ENCODE data around the gene PCDHGB3. TPM values are rescaled to one million over a fixed set of nuclear protein-coding genes. Genes with fewer than 3 reads are reported as not detected.
A peak's percentile ranks its signal among the peaks of the same experiment; 100 is the strongest.
"Not testable (repeated sequence)": the region's sequence is repeated elsewhere in the genome, so short reads cannot be mapped to it uniquely, and the experiment has no call there.

Gene PCDHGB3
- total and polyA plus RNA-seq, 12 donors = 0.39 to 14.0 (median 9.0) TPM

DNA sequence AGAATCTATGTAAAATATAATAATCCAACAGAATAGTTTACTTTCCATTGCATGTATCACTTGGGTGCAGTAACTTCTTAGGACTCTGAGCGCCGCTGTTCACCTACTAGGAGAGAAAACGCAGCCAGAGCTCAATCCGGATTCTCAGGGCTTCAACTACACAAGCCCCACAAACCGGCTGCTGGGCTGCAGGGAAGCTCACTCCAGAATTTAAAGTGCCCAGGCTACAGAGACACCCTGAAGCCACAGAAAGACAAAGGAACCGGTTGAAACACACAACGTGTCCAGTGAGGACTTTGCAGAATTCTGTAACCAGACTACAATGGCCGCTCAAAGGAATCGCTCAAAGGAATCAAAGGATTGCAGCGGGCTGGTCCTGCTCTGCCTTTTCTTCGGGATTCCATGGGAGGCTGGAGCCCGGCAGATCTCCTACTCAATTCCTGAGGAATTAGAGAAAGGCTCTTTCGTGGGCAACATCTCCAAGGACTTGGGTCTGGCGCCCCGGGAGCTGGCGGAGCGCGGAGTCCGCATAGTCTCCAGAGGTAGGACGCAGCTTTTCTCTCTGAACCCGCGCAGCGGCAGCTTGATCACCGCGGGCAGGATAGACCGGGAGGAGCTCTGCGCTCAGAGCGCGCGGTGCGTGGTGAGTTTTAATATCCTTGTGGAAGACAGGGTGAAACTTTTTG lies 43.0 kb downstream of the PCDHGB3 start, which contains the start of gene PCDHGA10:
TSS of gene PCDHGA10 (plus strand) at position 134 of the 686 bp plus-strand sequence. CDS start at position 323, 189 bp downstream.
- Histone ChIP-seq H3K4me3 (peak within 1 kb of the TSS in 9 of 10 donors; percentile 5 to 48 (median 34)), H3K36me3 (peaks cover 0 to 62% (median 0%) of the 10 kb centered on the region in 9 donors), H3K27me3 (peaks cover 0 to 96% (median 0%) of the 10 kb centered on the region in 7 donors), H3K27ac (peak within 1 kb of the TSS in 4 of 10 donors; percentile 1 to 24 (median 8)), H3K9me3 (peaks cover 0 to 100% (median 46%) of the 10 kb centered on the region in 11 donors), H3K4me1 (peaks cover 0 to 19% (median 0%) of the 10 kb centered on the region in 9 donors)
- ATAC-seq = peak in 6 of 8 donors; percentile 55 to 65 (median 60)
- DNase-seq = no peak
- TF ChIP-seq, protein P1, sequence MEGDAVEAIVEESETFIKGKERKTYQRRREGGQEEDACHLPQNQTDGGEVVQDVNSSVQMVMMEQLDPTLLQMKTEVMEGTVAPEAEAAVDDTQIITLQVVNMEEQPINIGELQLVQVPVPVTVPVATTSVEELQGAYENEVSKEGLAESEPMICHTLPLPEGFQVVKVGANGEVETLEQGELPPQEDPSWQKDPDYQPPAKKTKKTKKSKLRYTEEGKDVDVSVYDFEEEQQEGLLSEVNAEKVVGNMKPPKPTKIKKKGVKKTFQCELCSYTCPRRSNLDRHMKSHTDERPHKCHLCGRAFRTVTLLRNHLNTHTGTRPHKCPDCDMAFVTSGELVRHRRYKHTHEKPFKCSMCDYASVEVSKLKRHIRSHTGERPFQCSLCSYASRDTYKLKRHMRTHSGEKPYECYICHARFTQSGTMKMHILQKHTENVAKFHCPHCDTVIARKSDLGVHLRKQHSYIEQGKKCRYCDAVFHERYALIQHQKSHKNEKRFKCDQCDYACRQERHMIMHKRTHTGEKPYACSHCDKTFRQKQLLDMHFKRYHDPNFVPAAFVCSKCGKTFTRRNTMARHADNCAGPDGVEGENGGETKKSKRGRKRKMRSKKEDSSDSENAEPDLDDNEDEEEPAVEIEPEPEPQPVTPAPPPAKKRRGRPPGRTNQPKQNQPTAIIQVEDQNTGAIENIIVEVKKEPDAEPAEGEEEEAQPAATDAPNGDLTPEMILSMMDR (IDR thresholded peaks at IDR 0.05) = peak; percentile 18 to 59 (median 52)
- 27 to 36% methylated on average over 31 of the region's 31 CpGs for WGBS, 2 donors
- intact Hi-C loops (cut with DNase I) = loop anchor here in 4 of 10 donors (5.0 to 10.0 kb wide), 4 partner anchors 112 to 198 kb away; partner anchors contain the start of gene PCDHB13 (in 1 of the 4)

DNA sequence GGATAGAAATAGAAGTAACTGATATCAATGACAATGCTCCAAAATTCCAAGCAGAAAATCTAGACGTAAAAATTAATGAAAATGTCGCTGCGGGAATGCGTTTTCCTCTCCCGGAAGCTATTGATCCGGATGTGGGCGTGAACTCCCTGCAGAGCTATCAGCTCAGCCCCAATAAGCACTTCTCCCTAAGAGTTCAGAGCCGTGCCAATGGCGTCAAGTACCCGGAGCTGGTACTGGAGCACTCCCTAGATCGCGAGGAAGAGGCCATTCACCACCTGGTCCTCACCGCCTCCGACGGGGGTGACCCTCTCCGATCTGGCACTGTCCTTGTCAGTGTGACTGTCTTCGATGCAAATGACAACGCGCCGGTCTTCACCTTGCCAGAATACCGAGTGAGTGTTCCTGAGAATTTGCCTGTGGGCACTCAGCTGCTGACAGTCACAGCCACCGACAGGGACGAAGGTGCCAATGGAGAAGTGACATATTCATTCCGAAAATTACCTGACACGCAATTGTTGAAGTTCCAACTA lies 43.6 kb downstream of the PCDHGB3 start:
- 23 to 26% methylated on average over 25 of the region's 25 CpGs for WGBS, 2 donors
- Histone ChIP-seq H3K4me1 (peaks cover 0 to 25% (median 5%) of the 10 kb centered on the region in 9 donors), H3K36me3 (peaks cover 0 to 56% (median 0%) of the 10 kb centered on the region in 9 donors), H3K4me3 (peak overlapping the region in 8 of 10 donors; percentile 9 to 48 (median 36)), H3K27ac (peak overlapping the region in 1 of 10 donors; percentile 1), H3K27me3 (peaks cover 0 to 96% (median 0%) of the 10 kb centered on the region in 7 donors), H3K9me3 (peaks cover 0 to 100% (median 45%) of the 10 kb centered on the region in 11 donors)
- TF ChIP-seq, protein P1 (IDR thresholded peaks at IDR 0.05) = no peak
- intact Hi-C loops (cut with DNase I) = loop anchor here in 4 of 10 donors (5.0 to 10.0 kb wide), 4 partner anchors 111 to 199 kb away; partner anchors contain the start of gene PCDHB13 (in 1 of the 4)
- ATAC-seq = peak in 4 of 8 donors; percentile 12 to 57 (median 24)
- DNase-seq = no peak

DNA sequence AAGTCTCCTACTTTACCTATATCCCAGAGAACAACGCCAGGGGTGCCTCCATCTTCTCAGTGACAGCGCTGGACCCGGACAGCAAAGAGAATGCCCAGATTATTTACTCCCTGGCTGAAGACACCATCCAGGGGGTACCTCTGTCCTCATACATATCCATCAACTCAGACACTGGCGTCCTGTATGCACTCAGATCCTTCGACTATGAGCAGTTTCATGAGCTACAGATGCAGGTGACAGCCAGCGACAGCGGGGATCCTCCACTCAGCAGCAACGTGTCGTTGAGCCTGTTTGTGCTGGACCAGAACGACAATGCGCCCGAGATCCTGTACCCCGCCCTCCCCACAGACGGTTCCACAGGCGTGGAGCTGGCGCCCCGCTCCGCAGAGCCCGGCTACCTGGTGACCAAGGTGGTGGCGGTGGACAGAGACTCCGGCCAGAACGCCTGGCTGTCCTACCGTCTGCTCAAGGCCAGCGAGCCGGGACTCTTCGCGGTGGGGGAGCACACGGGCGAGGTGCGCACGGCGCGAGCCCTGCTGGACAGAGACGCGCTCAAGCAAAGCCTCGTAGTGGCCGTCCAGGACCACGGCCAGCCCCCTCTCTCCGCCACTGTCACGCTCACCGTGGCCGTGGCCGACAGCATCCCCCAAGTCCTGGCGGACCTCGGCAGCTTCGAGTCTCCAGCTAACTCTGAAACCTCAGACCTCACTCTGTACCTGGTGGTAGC lies 44.7 kb downstream of the PCDHGB3 start:
- not testable (repeated sequence) for H3K4me3 ChIP-seq, ATAC-seq, DNase-seq, H3K27ac ChIP-seq
- Histone ChIP-seq H3K4me1 (peaks cover 0 to 25% (median 5%) of the 10 kb centered on the region in 9 donors), H3K36me3 (peaks cover 0 to 56% (median 0%) of the 10 kb centered on the region in 9 donors), H3K9me3 (peaks cover 0 to 100% (median 45%) of the 10 kb centered on the region in 11 donors), H3K27me3 (peaks cover 0 to 96% (median 0%) of the 10 kb centered on the region in 7 donors)
- WGBS, 2 donors = 45 to 58% methylated on average over 41 to 46 of the region's 46 CpGs
- intact Hi-C loops (cut with DNase I) = loop anchor here in 8 of 10 donors (5.0 to 10.0 kb wide), 7 partner anchors 108 to 200 kb away; partner anchors contain the start of gene PCDHB13 (in 1 of the 8)

DNA sequence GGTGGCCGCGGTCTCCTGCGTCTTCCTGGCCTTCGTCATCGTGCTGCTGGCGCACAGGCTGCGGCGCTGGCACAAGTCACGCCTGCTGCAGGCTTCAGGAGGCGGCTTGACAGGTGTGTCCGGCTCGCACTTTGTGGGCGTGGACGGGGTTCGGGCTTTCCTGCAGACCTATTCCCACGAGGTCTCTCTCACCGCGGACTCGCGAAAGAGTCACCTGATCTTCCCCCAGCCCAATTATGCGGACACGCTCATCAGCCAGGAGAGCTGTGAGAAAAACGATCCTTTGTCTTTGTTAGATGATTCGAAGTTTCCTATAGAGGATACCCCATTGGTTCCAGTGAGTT lies 45.2 kb downstream of the PCDHGB3 start:
- Histone ChIP-seq H3K27me3 (peaks cover 0 to 96% (median 0%) of the 10 kb centered on the region in 7 donors), H3K36me3 (peaks cover 0 to 53% (median 0%) of the 10 kb centered on the region in 9 donors), H3K9me3 (peaks cover 0 to 100% (median 45%) of the 10 kb centered on the region in 11 donors), H3K4me1 (peaks cover 0 to 25% (median 5%) of the 10 kb centered on the region in 9 donors)
- 43 to 45% methylated on average over 24 of the region's 24 CpGs for WGBS, 2 donors
- ATAC-seq, H3K27ac ChIP-seq, H3K4me3 ChIP-seq, DNase-seq: not testable (repeated sequence)
- intact Hi-C loops (cut with DNase I) = loop anchor here in 8 of 10 donors (5.0 to 10.0 kb wide), 7 partner anchors 107 to 200 kb away; partner anchors contain the start of gene PCDHB13 (in 1 of the 8)

Measured in heart right ventricle (tissue), 16 donors.